Astrocyte (in vitro differentiated cells and primary cell): ENCODE results near the gene RBM20.

Experiments used
- CTCF ChIP-seq: IDR thresholded peaks from 2 replicates; pipeline ENCODE4 v1.5.1; 2011; ENCODE audit warnings: low read depth, mild to moderate bottlenecking, inconsistent platforms, low read length, moderate library complexity; ENCODE audit not compliant: insufficient read depth
- EZH2 ChIP-seq: IDR thresholded peaks from 2 replicates; pipeline ENCODE4 v1.6.1; 2012; ENCODE audit warnings: mild to moderate bottlenecking, low read length, inconsistent platforms; ENCODE audit not compliant: insufficient read depth

- no peak for TF ChIP-seq EZH2
- TF ChIP-seq CTCF = no peak
Measured at GRCh38 chr10:110864662-110865140, 220.6 kb downstream of the RBM20 start.
